ENCODE results near the gene SHB. TPM values are rescaled to one million over a fixed set of nuclear protein-coding genes. Genes with fewer than 3 reads are reported as not detected.

SHB gene
- total RNA-seq, 2 donors from 2014 or later: 25.2 to 29.3 TPM

- Histone ChIP-seq H3K4me1 (peaks cover 14% of the 10 kb centered on the region), H3K27ac (no peak overlapping the region), H3K9me3 (no peaks in the 10 kb centered on the region), H3K27me3 (no peaks in the 10 kb centered on the region), H3K36me3 (replicated peaks in 1 of 2; ENCODE audit: insufficient read depth in 1 of 2, low read depth in 2 of 2) (no peaks in the 10 kb centered on the region), H3K4me3 (no peak overlapping the region)
- TF ChIP-seq POLR2A (IDR thresholded peaks at IDR 0.05) (no peak), CTCF (IDR thresholded peaks at IDR 0.05) (no peak)
- no peak for DNase-seq
- no peak for ATAC-seq
- WGBS, 2 donors: 90 to 94% methylated on average over 3 of the region's 3 CpGs
- intact Hi-C loops (cut with DNase I): no loop called here
Measured at GRCh38 chr9:38107405-38107804, 38.4 kb upstream of the SHB start.

GRCh38 chr9:38106488-38106887, 37.5 kb upstream of the SHB start:
- Histone ChIP-seq H3K4me1 (peaks cover 14% of the 10 kb centered on the region), H3K27me3 (no peaks in the 10 kb centered on the region), H3K27ac (no peak overlapping the region), H3K36me3 (replicated peaks in 1 of 2; ENCODE audit: insufficient read depth in 1 of 2, low read depth in 2 of 2) (no peaks in the 10 kb centered on the region), H3K4me3 (no peak overlapping the region), H3K9me3 (no peaks in the 10 kb centered on the region)
- no peak for TF ChIP-seq CTCF (IDR thresholded peaks at IDR 0.05)
- no peak for TF ChIP-seq POLR2A (IDR thresholded peaks at IDR 0.05)
- intact Hi-C loops (cut with DNase I): no loop called here
- no peak for ATAC-seq
- 71 to 83% methylated on average over 3 of the region's 3 CpGs for WGBS, 2 donors
- no peak for DNase-seq

GRCh38 chr9:38103340-38103739, 34.3 kb upstream of the SHB start:
- no peak for TF ChIP-seq CTCF (IDR thresholded peaks at IDR 0.05)
- no peak for TF ChIP-seq POLR2A (IDR thresholded peaks at IDR 0.05)
- H3K9me3 ChIP-seq: no peaks in the 10 kb centered on the region
- intact Hi-C loops (cut with DNase I): no loop called here
- no peak overlapping the region for H3K4me3 ChIP-seq
- H3K36me3 ChIP-seq (replicated peaks in 1 of 2; ENCODE audit: insufficient read depth in 1 of 2, low read depth in 2 of 2): no peaks in the 10 kb centered on the region
- DNase-seq (no peak), ATAC-seq (no peak)
- no peaks in the 10 kb centered on the region for H3K27me3 ChIP-seq
- H3K27ac ChIP-seq: no peak overlapping the region
- peaks cover 13% of the 10 kb centered on the region for H3K4me1 ChIP-seq
- 87 to 90% methylated on average over 2 of the region's 2 CpGs for WGBS, 2 donors

- intact Hi-C loops (cut with DNase I): no loop called here
- Histone ChIP-seq H3K4me3 (no peak overlapping the region), H3K9me3 (no peaks in the 10 kb centered on the region), H3K27ac (no peak overlapping the region), H3K27me3 (no peaks in the 10 kb centered on the region), H3K36me3 (replicated peaks in 1 of 2; ENCODE audit: insufficient read depth in 1 of 2, low read depth in 2 of 2) (no peaks in the 10 kb centered on the region), H3K4me1 (peaks cover 3% of the 10 kb centered on the region)
- WGBS, 2 donors: 94 to 97% methylated on average over 5 of the region's 5 CpGs
- DNase-seq (no peak), ATAC-seq (no peak)
- no peak for TF ChIP-seq CTCF (IDR thresholded peaks at IDR 0.05)
- TF ChIP-seq POLR2A (IDR thresholded peaks at IDR 0.05): no peak
Measured at GRCh38 chr9:38101423-38101822, 32.4 kb upstream of the SHB start.

GRCh38 chr9:38096238-38096805, 27.3 kb upstream of the SHB start:
- 86 to 100% methylated on average over 1 to 5 of the region's 5 CpGs for WGBS, 2 donors
- Histone ChIP-seq H3K27me3 (no peaks in the 10 kb centered on the region), H3K4me1 (peaks cover 3% of the 10 kb centered on the region), H3K27ac (no peak overlapping the region), H3K36me3 (replicated peaks in 1 of 2; ENCODE audit: insufficient read depth in 1 of 2, low read depth in 2 of 2) (no peaks in the 10 kb centered on the region), H3K9me3 (no peaks in the 10 kb centered on the region), H3K4me3 (no peak overlapping the region)
- intact Hi-C loops (cut with DNase I): no loop called here
- DNase-seq (peak in 1 of 4 donors; percentile 20), ATAC-seq (no peak)
- no peak for TF ChIP-seq POLR2A (IDR thresholded peaks at IDR 0.05)
- TF ChIP-seq CTCF (IDR thresholded peaks at IDR 0.05): no peak

All from body of pancreas (tissue), 4 donors.